ENCODE measurements around the gene LRRC47.

DNA sequence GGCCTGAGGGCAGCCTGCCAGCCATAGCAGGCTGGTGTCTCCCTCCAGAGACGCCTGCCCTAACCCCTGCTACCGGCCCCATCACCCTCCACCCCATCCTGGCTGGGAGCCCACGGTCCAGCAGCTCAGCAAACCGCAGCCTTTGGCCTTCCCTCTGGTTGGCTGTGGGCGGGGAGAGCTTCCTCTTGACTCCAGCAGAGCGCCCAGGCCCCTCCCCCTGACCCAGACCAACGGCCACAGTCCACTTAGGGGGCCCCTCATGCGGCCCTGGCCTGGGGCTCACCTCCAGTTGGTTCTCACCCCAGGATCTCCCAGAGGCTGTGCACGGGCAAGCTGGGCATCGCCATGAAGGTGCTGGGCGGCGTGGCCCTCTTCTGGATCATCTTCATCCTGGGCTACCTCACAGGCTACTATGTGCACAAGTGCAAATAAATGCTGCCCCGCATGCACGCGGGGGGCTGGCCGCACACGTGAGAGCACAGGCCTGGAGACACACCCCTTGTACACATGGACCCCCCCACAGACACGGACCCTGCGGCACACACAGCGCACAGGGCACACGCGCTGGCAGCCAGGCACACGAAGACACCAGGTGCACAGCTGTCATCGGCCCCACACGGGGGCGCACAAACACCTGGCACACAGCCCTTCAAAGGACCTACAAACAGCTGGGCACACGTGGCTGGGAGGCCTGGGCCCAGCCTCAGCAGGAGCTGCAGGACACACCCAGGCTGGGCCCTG, 20.6 kb downstream of the LRRC47 start:
- TF ChIP-seq POLR2A (IDR thresholded peaks at IDR 0.05): no peak
- TF ChIP-seq, protein P1, sequence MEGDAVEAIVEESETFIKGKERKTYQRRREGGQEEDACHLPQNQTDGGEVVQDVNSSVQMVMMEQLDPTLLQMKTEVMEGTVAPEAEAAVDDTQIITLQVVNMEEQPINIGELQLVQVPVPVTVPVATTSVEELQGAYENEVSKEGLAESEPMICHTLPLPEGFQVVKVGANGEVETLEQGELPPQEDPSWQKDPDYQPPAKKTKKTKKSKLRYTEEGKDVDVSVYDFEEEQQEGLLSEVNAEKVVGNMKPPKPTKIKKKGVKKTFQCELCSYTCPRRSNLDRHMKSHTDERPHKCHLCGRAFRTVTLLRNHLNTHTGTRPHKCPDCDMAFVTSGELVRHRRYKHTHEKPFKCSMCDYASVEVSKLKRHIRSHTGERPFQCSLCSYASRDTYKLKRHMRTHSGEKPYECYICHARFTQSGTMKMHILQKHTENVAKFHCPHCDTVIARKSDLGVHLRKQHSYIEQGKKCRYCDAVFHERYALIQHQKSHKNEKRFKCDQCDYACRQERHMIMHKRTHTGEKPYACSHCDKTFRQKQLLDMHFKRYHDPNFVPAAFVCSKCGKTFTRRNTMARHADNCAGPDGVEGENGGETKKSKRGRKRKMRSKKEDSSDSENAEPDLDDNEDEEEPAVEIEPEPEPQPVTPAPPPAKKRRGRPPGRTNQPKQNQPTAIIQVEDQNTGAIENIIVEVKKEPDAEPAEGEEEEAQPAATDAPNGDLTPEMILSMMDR (IDR thresholded peaks at IDR 0.05): no peak

Measured in uterus (tissue), 2 donors.